Activated CD8-positive, alpha-beta memory T cell treated with anti-CD3 and anti-CD28 coated beads, Interleukin-2, amount 10 ng/mL, durations not matched to agents 7 days and 5 days (primary cell): Measurements from ENCODE around the gene CARNS1. TPM values are rescaled to one million over a fixed set of nuclear protein-coding genes. Genes with fewer than 3 reads are reported as not detected.
A peak's percentile ranks its signal among the peaks of the same experiment; 100 is the strongest.

Experiments
- ATAC-seq: fragments of 150-1000 bp; cut with Tn5 transposase; one replicate; pipeline ENCODE4 v1.10.0; 2021; ENCODE audit warnings: moderate library complexity
- CTCF ChIA-PET: fragments of 350-600 bp; sonication (Branson Sonifier 250); formaldehyde crosslinking; loops from one replicate; lab custom pipeline; 2021; ENCODE audit warnings: antibody characterized with exemption; lab: Charles Lee
- DNase-seq: peaks from one replicate; pipeline ENCODE4 v3.0.0-alpha.2; 2020
- H3K27ac Mint-ChIP-seq: one replicate; pipeline ENCODE4 v1.8.0; 2021; ENCODE audit warnings: mild to moderate bottlenecking, mixed read lengths
- H3K27me3 Mint-ChIP-seq: one replicate; pipeline ENCODE4 v1.8.0; 2021; ENCODE audit warnings: mixed read lengths
- H3K36me3 Mint-ChIP-seq: one replicate; pipeline ENCODE4 v1.8.0; 2021; ENCODE audit warnings: mild to moderate bottlenecking, mixed read lengths
- H3K4me1 Mint-ChIP-seq: one replicate; pipeline ENCODE4 v1.8.0; 2021; ENCODE audit warnings: mixed read lengths
- H3K4me3 Mint-ChIP-seq: one replicate; pipeline ENCODE4 v1.8.0; 2021; ENCODE audit warnings: mild to moderate bottlenecking, moderate library complexity, mixed read lengths
- H3K9me3 Mint-ChIP-seq: one replicate; pipeline ENCODE4 v1.8.0; 2022; ENCODE audit warnings: low read depth, mixed read lengths
- total RNA-seq, 2 experiments: library from RNA; stranded (reverse); gene quantifications; one replicate each; pipeline ENCODE4 v1.2.3, GENCODE V29; 2021

CARNS1 gene
- total RNA-seq, 2 experiments from 2014 or later, result 1.3 TPM

DNA sequence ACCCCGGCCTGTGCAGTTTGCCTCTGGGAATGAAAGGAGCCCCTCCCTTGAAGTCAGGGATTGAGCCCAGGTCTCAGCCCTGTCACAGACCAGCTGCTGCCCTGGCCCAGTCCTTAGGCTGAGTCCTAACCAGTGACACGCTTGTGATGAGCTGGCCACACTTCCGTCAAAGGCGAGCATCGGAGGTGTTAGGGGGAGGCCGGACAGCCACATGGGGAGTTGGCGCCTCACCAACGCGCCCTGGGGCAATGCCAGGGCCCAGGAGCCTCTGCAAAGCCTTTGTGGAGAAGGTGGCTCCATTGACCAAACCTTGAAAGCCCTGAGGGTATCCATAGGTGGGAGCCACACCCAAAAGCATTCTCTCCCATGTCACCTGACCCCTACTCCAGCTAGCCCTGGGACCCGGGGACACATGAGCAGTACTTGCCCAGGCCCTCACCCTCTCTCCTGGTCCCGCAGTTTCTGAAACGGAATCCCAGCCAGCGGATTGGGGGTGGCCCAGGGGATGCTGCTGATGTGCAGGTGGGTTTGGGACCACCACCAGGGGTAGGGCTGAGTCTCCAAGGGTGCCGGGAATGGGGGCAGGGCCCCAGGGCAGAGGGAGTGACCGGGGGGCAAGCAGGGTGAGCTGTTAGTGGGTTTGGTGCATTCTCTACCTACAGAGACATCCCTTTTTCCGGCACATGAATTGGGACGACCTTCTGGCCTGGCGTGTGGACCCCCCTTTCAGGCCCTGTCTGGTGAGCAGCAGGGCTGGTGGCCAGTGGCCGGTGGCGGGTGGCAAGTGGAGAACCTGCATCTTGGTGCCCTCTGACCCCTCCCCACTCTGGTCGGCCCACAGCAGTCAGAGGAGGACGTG lies 18.3 kb downstream of the CARNS1 start:
- Mint-ChIP-seq H3K27ac (peak overlapping the region; percentile 78), H3K4me1 (peaks cover 55% of the 10 kb centered on the region), H3K36me3 (peaks cover 42% of the 10 kb centered on the region), H3K9me3 (no peaks in the 10 kb centered on the region), H3K27me3 (no peaks in the 10 kb centered on the region), H3K4me3 (peak overlapping the region; percentile 95)
- no peak for ATAC-seq
- DNase-seq, result peak; percentile 64
- CTCF ChIA-PET, result interaction anchor here (0.6 to 8.0 kb wide), 2 partner anchors 31 to 160 kb away, joined by 4 to 96 read pairs; partner anchors contain the start of genes PPP1CA and TBC1D10C

DNA sequence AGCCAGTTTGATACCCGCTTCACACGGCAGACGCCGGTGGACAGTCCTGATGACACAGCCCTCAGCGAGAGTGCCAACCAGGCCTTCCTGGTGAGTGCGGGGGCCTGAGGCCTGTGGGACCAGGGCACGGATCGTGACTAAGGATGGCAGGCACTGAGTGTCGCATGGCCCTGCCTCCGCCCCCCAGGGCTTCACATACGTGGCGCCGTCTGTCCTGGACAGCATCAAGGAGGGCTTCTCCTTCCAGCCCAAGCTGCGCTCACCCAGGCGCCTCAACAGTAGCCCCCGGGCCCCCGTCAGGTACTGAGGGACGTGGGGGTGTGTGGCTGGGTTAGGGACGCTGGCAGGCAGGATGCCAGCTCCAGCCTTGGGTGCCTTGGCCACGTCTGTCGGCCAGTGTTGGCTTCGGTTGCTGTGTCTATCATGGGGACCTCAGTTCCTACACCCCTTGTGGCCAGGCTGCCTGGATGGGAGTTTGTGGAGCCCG lies 19.0 kb downstream of the CARNS1 start:
- no peaks in the 10 kb centered on the region for H3K9me3 Mint-ChIP-seq
- peaks cover 56% of the 10 kb centered on the region for H3K4me1 Mint-ChIP-seq
- peaks cover 42% of the 10 kb centered on the region for H3K36me3 Mint-ChIP-seq
- CTCF ChIA-PET, result interaction anchor here (0.6 to 8.0 kb wide), 3 partner anchors 14 to 160 kb away, joined by 3 to 96 read pairs (median 4); partner anchors contain the start of genes PPP1CA and TBC1D10C
- no peaks in the 10 kb centered on the region for H3K27me3 Mint-ChIP-seq
- peak overlapping the region; percentile 78 for H3K27ac Mint-ChIP-seq
- peak; percentile 57 for DNase-seq
- no peak for ATAC-seq
- peak overlapping the region; percentile 95 for H3K4me3 Mint-ChIP-seq

DNA sequence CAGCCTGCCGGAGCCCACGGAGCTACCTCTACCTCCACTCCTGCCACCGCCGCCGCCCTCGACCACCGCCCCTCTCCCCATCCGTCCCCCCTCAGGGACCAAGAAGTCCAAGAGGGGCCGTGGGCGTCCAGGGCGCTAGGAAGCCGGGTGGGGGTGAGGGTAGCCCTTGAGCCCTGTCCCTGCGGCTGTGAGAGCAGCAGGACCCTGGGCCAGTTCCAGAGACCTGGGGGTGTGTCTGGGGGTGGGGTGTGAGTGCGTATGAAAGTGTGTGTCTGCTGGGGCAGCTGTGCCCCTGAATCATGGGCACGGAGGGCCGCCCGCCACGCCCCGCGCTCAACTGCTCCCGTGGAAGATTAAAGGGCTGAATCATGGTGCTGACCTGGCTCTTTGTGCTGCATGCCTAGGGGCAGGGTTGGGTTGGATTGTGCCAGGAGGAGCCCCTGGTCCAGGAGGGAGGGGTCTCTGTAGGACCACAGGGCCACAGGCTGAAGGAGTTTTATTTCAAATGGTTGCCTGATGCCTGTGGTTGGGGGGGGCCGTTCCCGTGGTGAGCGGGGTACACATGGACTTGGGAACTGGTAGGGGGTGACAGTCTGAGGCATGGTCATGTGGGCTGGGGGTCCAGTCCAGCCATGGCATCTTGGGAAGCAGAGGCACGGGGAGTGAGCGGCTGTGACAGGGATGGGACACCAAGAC lies 19.7 kb downstream of the CARNS1 start:
- H3K4me3 Mint-ChIP-seq, result peak overlapping the region; percentile 95
- DNase-seq (peak; percentile 58), ATAC-seq (no peak)
- H3K4me1 Mint-ChIP-seq, result peaks cover 58% of the 10 kb centered on the region
- peak overlapping the region; percentile 91 for H3K27ac Mint-ChIP-seq
- CTCF ChIA-PET, result interaction anchor here (1.0 to 8.0 kb wide), 3 partner anchors 15 to 32 kb away, joined by 3 to 96 read pairs (median 32); partner anchors contain the start of genes PPP1CA and TBC1D10C
- no peaks in the 10 kb centered on the region for H3K9me3 Mint-ChIP-seq
- H3K27me3 Mint-ChIP-seq, result no peaks in the 10 kb centered on the region
- peaks cover 42% of the 10 kb centered on the region for H3K36me3 Mint-ChIP-seq

DNA sequence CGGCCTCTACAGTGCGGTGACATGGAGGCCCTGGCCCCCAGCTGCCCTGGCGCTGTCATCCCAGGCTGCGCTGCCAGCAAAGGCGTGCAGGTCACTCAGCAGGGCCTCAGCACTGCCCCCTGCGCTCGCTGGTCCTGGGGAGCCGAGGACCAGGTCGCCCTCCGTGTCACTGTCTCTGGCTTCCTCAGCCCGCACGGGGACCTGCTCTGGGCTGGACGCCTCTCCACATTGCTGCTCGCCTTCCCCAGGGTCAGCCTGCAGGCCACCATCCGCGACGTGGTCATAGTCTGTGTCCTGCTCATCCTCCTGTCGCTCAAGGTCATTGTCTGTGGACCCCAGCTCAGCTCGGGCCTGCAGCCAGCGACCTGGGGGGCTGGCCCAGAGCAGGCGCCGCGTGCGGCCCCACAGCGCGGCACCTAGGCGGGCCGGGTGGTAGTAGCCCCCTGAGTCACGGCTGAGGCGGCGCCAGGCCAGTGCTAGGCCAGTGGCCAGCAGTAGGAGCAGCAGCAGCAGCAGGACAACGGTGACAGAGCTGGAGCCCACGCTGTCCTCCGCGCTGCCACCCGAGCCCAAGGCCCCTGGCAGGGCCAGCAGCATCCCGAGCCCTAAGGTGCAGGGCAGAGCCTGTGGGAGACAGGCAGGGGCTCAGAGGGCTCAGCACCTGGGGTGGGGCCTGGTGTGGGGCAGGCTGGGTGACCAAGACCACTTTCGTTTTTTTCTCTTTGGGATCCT lies 20.4 kb downstream of the CARNS1 start:
- CTCF ChIA-PET, result interaction anchor here (1.1 to 8.0 kb wide), 5 partner anchors 28 to 70 kb away, joined by 3 to 96 read pairs (median 12); partner anchors contain the start of genes PITPNM1, PPP1CA and TBC1D10C
- ATAC-seq (peak; percentile 7), DNase-seq (no peak)
- Mint-ChIP-seq H3K27ac (peak overlapping the region; percentile 91), H3K27me3 (no peaks in the 10 kb centered on the region), H3K4me3 (peak overlapping the region; percentile 95), H3K9me3 (no peaks in the 10 kb centered on the region), H3K4me1 (peaks cover 61% of the 10 kb centered on the region), H3K36me3 (peaks cover 38% of the 10 kb centered on the region)

DNA sequence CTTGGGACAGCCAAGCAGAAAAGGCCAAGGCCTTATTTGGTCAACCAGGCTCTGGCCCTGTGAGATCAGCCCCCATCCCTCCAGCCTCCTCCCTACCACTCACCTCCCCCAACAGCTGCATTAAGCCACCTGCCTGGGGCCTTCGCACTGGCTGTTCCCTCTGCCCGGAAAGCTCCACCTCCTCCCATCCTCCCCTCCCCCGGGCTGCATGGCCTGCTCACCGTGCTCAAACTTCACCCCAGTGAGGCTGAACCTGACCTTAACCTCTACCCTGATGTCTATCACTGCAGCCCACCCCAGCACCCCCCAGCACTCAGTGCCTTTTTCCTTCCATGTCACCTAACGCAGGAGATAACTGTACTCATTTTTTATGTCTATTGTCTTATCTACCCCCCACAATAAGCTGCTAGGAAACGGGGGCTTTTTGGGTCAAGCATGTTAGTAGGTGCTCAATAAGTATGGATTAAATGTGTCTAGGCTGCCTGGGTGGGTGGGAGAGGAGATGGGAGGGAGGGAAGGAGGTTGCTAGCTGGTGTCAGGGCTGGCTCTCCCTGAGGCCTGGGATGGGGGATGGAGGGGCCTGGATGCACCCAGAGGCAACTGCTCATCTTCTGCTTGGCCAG lies 21.1 kb downstream of the CARNS1 start:
- Mint-ChIP-seq H3K27ac (peak overlapping the region; percentile 91), H3K4me3 (peak overlapping the region; percentile 95), H3K27me3 (no peaks in the 10 kb centered on the region), H3K4me1 (peaks cover 65% of the 10 kb centered on the region), H3K36me3 (peaks cover 37% of the 10 kb centered on the region), H3K9me3 (no peaks in the 10 kb centered on the region)
- DNase-seq, result peak; percentile 91
- CTCF ChIA-PET, result interaction anchor here (0.9 to 8.0 kb wide), 12 partner anchors 13 to 84 kb away, joined by 3 to 96 read pairs (median 8); partner anchors contain the start of genes AIP, PITPNM1, PPP1CA and TBC1D10C
- peak; percentile 46 for ATAC-seq

DNA sequence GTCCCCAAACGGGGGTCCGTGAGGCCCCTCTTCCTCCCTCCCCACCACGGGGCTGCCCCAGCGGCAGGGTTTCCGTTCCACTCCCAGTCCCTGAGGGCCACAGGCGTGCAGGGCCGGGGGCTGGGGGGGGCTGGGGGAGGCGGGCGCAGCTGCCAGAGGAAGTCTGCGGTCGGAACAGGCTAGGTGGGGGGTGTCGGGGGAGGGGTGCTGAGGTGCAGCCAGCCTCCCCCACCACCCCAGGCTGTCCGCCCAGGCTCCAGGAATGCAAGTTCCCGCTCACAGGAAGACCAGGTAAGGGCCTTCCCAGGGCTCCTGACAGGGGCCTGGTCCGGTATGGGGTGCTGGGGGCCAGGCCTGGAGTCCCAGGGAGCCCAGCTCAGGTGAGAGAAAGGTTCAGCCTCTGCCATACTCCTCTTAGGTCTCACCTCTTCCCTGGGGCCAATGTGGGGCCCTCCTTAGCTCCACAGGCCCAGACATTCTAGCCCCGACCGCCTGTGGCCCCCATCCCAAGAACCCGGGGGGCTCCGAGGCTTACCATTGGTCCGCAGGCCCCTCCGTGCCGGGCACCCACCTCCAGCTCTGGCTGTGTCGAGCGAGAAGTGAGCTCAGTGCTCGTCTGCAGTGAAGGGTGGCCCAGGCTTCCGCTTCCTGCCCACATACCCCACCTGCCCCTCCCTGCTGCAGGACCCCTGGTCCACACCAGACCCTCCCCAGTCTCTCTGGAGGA lies 21.8 kb downstream of the CARNS1 start, which contains the start of gene PTPRCAP:
PTPRCAP (minus strand) TSS at position 601 of the 727 bp plus-strand sequence; CDS start at position 538, 63 bp downstream.
- H3K27ac Mint-ChIP-seq, result peak within 1 kb of the TSS; percentile 91
- peaks cover 64% of the 10 kb centered on the region for H3K4me1 Mint-ChIP-seq
- peaks cover 30% of the 10 kb centered on the region for H3K36me3 Mint-ChIP-seq

DNA sequence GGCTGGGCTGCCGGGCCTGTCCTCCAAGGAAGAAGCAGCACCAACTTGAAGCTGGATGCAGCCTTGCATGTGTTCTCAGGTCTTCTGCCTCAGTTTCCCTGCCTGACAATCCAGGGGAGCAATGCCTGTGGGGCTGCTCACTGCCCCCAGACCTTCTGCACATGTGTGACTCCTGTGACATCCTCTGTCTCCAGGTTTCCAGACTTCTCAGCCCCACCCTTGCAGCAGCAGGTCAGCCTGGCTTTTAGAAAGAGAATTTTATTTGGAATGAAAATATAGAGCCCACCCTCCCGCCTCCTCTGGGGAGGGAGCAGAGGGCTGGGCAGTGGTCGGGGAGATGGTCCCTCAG lies 22.3 kb downstream of the CARNS1 start:
- DNase-seq (no peak), ATAC-seq (no peak)
- Mint-ChIP-seq H3K27ac (peak overlapping the region; percentile 91), H3K4me3 (peak overlapping the region; percentile 95), H3K36me3 (peaks cover 30% of the 10 kb centered on the region), H3K9me3 (no peaks in the 10 kb centered on the region), H3K4me1 (peaks cover 62% of the 10 kb centered on the region), H3K27me3 (no peaks in the 10 kb centered on the region)
- CTCF ChIA-PET, result interaction anchor here (0.7 to 8.0 kb wide), 20 partner anchors 10 to 120 kb away, joined by 3 to 96 read pairs (median 6); partner anchors contain the start of genes AIP, PITPNM1, PPP1CA and RAD9A

More for the DNA sequence above, 21.8 kb downstream of the CARNS1 start, which contains the start of gene PTPRCAP:
- ATAC-seq (peak; percentile 46), DNase-seq (peak; percentile 90)
- no peaks in the 10 kb centered on the region for H3K9me3 Mint-ChIP-seq
- peak within 1 kb of the TSS; percentile 95 for H3K4me3 Mint-ChIP-seq
- CTCF ChIA-PET, result interaction anchor here (0.7 to 8.0 kb wide), 20 partner anchors 9 to 120 kb away, joined by 3 to 96 read pairs (median 6); partner anchors contain the start of genes AIP, PITPNM1, PPP1CA and RAD9A
- no peaks in the 10 kb centered on the region for H3K27me3 Mint-ChIP-seq

DNA sequence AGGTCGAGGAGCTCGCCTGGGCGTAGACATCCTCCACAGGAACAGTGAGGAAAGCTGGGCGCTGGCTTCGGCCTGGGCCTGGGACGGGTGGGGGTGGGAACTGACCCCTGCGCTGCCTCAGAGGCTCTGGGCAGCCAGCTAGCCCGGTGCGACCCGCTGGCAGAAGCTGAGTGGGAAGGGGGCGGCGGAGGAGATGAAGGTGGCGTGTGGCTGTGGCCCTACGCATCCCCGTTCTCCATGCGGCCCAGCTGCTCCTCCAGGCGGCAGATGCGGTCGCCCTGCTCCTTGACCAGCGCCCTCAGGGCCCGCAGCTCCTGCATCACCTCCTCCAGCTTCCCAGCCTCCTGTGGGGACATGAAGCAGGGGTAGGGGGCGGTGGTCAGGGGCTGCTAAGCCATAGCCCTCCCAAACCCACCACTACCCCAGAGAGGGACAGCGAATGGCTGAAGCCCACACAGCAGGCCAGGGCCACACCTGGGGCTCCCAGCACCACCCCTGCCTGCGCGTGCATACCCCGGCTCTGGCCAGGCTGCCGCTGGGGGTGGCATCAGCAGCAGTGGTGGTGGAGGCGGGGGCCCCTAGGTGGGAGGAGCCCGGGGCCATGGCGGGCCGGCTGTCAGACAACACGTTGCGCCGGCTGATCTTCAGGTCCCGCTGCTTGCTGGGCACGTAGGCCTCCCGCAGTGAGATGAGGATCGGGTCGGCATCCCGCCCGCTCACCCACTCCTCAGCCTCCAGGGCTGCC lies 22.9 kb downstream of the CARNS1 start:
- Mint-ChIP-seq H3K36me3 (peaks cover 30% of the 10 kb centered on the region), H3K4me3 (peak overlapping the region; percentile 95), H3K27ac (peak overlapping the region; percentile 93), H3K9me3 (no peaks in the 10 kb centered on the region), H3K4me1 (peaks cover 57% of the 10 kb centered on the region), H3K27me3 (no peaks in the 10 kb centered on the region)
- ATAC-seq (peak; percentile 61), DNase-seq (peak; percentile 91)
- CTCF ChIA-PET, result interaction anchor here (0.7 to 8.0 kb wide), 22 partner anchors 10 to 121 kb away, joined by 3 to 96 read pairs (median 5); partner anchors contain the start of genes AIP, PPP1CA, RAD9A and RPS6KB2

DNA sequence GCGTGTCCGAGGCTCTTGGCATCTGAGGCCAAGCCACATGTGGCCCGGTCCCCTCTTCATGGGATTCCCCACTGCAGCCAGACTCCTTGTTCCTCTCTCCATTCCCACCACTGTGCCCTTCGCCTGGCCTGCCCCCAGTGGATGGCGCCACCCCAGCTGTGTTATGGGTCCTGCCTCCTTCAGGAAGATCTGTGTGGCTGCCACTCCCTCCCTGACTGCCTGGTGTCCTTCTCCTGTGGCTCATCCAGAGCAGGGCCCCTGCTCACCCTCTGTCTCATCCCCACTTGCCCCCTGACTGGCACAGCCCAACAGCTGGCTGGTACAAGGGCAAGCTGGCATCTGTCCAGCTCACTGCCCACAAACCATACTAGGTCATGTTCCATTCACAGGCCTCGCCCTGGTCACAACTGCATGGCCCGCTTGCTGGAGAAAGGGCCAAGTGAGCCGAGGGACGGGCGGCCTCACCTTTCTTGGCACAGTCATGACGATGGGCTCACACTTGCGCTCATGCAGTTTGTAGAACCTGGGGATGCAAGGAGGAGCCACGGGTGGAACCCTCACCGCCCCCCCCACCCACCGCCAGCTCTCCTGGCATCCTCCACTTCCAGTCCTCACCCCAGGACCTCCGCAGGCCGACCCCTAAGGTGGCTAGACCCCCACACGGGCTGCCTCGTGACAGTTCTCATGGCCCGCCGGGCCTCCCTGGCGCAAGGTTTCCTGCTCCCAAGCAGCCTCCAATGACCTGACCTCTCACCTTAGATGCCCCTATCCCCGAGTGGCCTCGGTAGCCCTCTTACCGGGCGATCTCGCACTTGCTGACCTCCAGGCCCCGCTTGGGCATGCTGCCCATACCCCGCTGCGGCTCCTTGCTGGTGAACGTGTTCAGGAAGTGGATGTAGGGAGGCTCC lies 24.1 kb downstream of the CARNS1 start:
- CTCF ChIA-PET, result interaction anchor here (0.9 to 8.0 kb wide), 13 partner anchors 11 to 78 kb away, joined by 3 to 96 read pairs (median 4); partner anchors contain the start of genes GPR152, PPP1CA, RPS6KB2 and TBC1D10C
- peak; percentile 59 for DNase-seq
- no peaks in the 10 kb centered on the region for H3K27me3 Mint-ChIP-seq
- no peaks in the 10 kb centered on the region for H3K9me3 Mint-ChIP-seq
- peak overlapping the region; percentile 93 for H3K27ac Mint-ChIP-seq
- ATAC-seq, result no peak
- peak overlapping the region; percentile 95 for H3K4me3 Mint-ChIP-seq
- H3K4me1 Mint-ChIP-seq, result peaks cover 54% of the 10 kb centered on the region
- H3K36me3 Mint-ChIP-seq, result peaks cover 23% of the 10 kb centered on the region
